H9 (cell line): ENCODE results near the gene AP1AR. TPM values are rescaled to one million over a fixed set of nuclear protein-coding genes. Genes with fewer than 3 reads are reported as not detected.

Experiments used
- DNase-seq: peaks from one replicate; pipeline ENCODE4 v3.0.0-alpha.2; 2017
- H2AFZ ChIP-seq: one replicate; pipeline ENCODE4 v1.6.1; 2013; ENCODE audit warnings: mild to moderate bottlenecking, low read length, control low read depth, moderate library complexity
- H2AK5ac ChIP-seq: 2 replicates; pipeline ENCODE4 v1.6.1; 2013; ENCODE audit warnings: low read length, control low read depth, mixed read lengths; ENCODE audit not compliant: insufficient read length
- H2BK120ac ChIP-seq: one replicate; pipeline ENCODE4 v1.6.1; 2013; ENCODE audit warnings: low read depth, mild to moderate bottlenecking, low read length, control low read depth, inconsistent platforms; ENCODE audit not compliant: poor library complexity, severe bottlenecking
- H2BK12ac ChIP-seq: 2 replicates; pipeline ENCODE4 v1.6.1; 2013; ENCODE audit warnings: low read length, control low read depth, mixed read lengths, low read depth; ENCODE audit not compliant: insufficient read length
- H2BK15ac ChIP-seq: 2 replicates; pipeline ENCODE4 v1.6.1; 2013; ENCODE audit warnings: low read depth, low read length, control low read depth
- H2BK20ac ChIP-seq: one replicate; pipeline ENCODE4 v1.6.1; 2013; ENCODE audit warnings: low read depth, mild to moderate bottlenecking, low read length, control low read depth, inconsistent platforms; ENCODE audit not compliant: poor library complexity, severe bottlenecking
- H2BK5ac ChIP-seq: 2 replicates; pipeline ENCODE4 v1.6.1; 2013; ENCODE audit warnings: low read length, control low read depth, mixed read lengths; ENCODE audit not compliant: insufficient read length
- H3K14ac ChIP-seq: 2 replicates; pipeline ENCODE4 v1.6.1; 2013; ENCODE audit warnings: low read length, control low read depth; ENCODE audit not compliant: insufficient read depth
- H3K18ac ChIP-seq: 2 replicates; pipeline ENCODE4 v1.6.1; 2013; ENCODE audit warnings: low read depth, mild to moderate bottlenecking, mixed read lengths, low read length, control low read depth; ENCODE audit not compliant: insufficient read length
- H3K23ac ChIP-seq: 2 replicates; pipeline ENCODE4 v1.6.1; 2013; ENCODE audit warnings: low read length, control low read depth, mixed read lengths, low read depth; ENCODE audit not compliant: insufficient read length
- H3K23me2 ChIP-seq: 2 replicates; pipeline ENCODE4 v1.6.1; 2013; ENCODE audit warnings: low read depth, mild to moderate bottlenecking, mixed read lengths, low read length, control low read depth; ENCODE audit not compliant: insufficient read length, poor library complexity, severe bottlenecking
- H3K27ac ChIP-seq: 2 replicates; pipeline ENCODE4 v1.5.1; 2013; ENCODE audit warnings: low read length, control low read depth, mixed read lengths, low read depth; ENCODE audit not compliant: insufficient read length
- H3K27me3 ChIP-seq: 2 replicates; pipeline ENCODE4 v1.6.1; 2013; ENCODE audit warnings: low read length, control low read depth, inconsistent platforms; ENCODE audit not compliant: insufficient read depth
- H3K4ac ChIP-seq: 2 replicates; pipeline ENCODE4 v1.6.1; 2013; ENCODE audit warnings: low read depth, mild to moderate bottlenecking, control low read depth, inconsistent platforms, low read length, moderate library complexity
- H3K4me1 ChIP-seq: 2 replicates; pipeline ENCODE4 v1.6.1; 2013; ENCODE audit warnings: low read length, control low read depth, inconsistent platforms; ENCODE audit not compliant: insufficient read depth
- H3K4me2 ChIP-seq: 2 replicates; pipeline ENCODE4 v1.6.1; 2013; ENCODE audit warnings: low read length, control low read depth, mixed read lengths; ENCODE audit not compliant: insufficient read length, insufficient read depth
- H3K56ac ChIP-seq: 2 replicates; pipeline ENCODE4 v1.6.1; 2013; ENCODE audit warnings: low read depth, mild to moderate bottlenecking, mixed read lengths, low read length, control low read depth; ENCODE audit not compliant: insufficient read length
- H3K79me1 ChIP-seq: 2 replicates; pipeline ENCODE4 v1.6.1; 2013; ENCODE audit warnings: low read depth, mild to moderate bottlenecking, moderate library complexity, low read length, control low read depth, inconsistent platforms; ENCODE audit not compliant: insufficient read depth, poor library complexity, severe bottlenecking
- H3K79me2 ChIP-seq: 2 replicates; pipeline ENCODE4 v1.6.1; 2013; ENCODE audit warnings: low read length, control low read depth, inconsistent platforms; ENCODE audit not compliant: insufficient read depth
- H3K9ac ChIP-seq: 2 replicates; pipeline ENCODE4 v1.6.1; 2013; ENCODE audit warnings: low read length, control low read depth, mixed read lengths; ENCODE audit not compliant: insufficient read length; ENCODE audit errors: extremely low read depth
- H3K9me3 ChIP-seq: one replicate; pipeline ENCODE4 v1.6.1; 2013; ENCODE audit warnings: low read depth, low read length, inconsistent platforms; ENCODE audit not compliant: control insufficient read depth
- H3T11ph ChIP-seq: one replicate; pipeline ENCODE4 v1.6.1; 2013; ENCODE audit warnings: mild to moderate bottlenecking, low read length, control low read depth, inconsistent platforms
- H4K20me1 ChIP-seq: one replicate; pipeline ENCODE4 v1.6.1; 2013; ENCODE audit not compliant: control insufficient read depth, insufficient read length, insufficient read depth
- H4K5ac ChIP-seq: 2 replicates; pipeline ENCODE4 v1.6.1; 2013; ENCODE audit warnings: low read depth, mild to moderate bottlenecking, mixed read lengths, low read length, control low read depth; ENCODE audit not compliant: insufficient read length
- H4K8ac ChIP-seq: replicated peaks from 2 replicates; pipeline ENCODE4 v1.6.1; 2013; ENCODE audit warnings: low read length, control low read depth, mixed read lengths, low read depth; ENCODE audit not compliant: insufficient read length
- H4K91ac ChIP-seq: 2 replicates; pipeline ENCODE4 v1.6.1; 2013; ENCODE audit warnings: low read depth, mild to moderate bottlenecking, moderate library complexity, mixed read lengths, low read length, control low read depth; ENCODE audit not compliant: insufficient read length
- H3K27ac Mint-ChIP-seq, 3 experiments: 2 replicates in 2 of 3; 3 replicates in 1 of 3; pipeline ENCODE4 v1.8.0; 2020 to 2021; ENCODE audit warnings: mixed read lengths in 3 of 3, mild to moderate bottlenecking in 1 of 3, moderate library complexity in 1 of 3
- H3K27me3 Mint-ChIP-seq: 2 replicates; pipeline ENCODE4 v1.8.0; 2021; ENCODE audit warnings: low read depth, mild to moderate bottlenecking, moderate library complexity, mixed read lengths
- H3K36me3 Mint-ChIP-seq, 3 experiments: 2 replicates in 2 of 3; 3 replicates in 1 of 3; pipeline ENCODE4 v1.8.0; 2020 to 2021; ENCODE audit warnings: low read depth in 3 of 3, mixed read lengths in 3 of 3; ENCODE audit not compliant: insufficient read depth in 1 of 3
- H3K4me1 Mint-ChIP-seq, 2 experiments: 2 replicates each; pipeline ENCODE4 v1.8.0; 2020; ENCODE audit warnings: mixed read lengths in 2 of 2
- H3K4me3 Mint-ChIP-seq, 2 experiments: 2 replicates in 1 of 2; 3 replicates in 1 of 2; pipeline ENCODE4 v1.8.0; 2020 to 2021; ENCODE audit warnings: mild to moderate bottlenecking in 2 of 2, mixed read lengths in 2 of 2, moderate library complexity in 1 of 2
- H3K9me3 Mint-ChIP-seq, 2 experiments: 2 replicates in 1 of 2; 3 replicates in 1 of 2; pipeline ENCODE4 v1.8.0; 2020; ENCODE audit warnings: mild to moderate bottlenecking in 2 of 2, mixed read lengths in 2 of 2, moderate library complexity in 1 of 2
- CTCF ChIP-seq: fragments of 200-600 bp; sonication (generic); conservative IDR thresholded peaks from 3 replicates; pipeline ENCODE4 v1.8.0; 2021; ENCODE audit warnings: antibody characterized with exemption, mild to moderate bottlenecking
- WGBS: extraction: QIAGEN DNeasy Blood & Tissue Kit; methylation state at CpG from one replicate; pipeline ENCODE4 v1.1.7; 2013; ENCODE audit warnings: missing lambda C conversion rate, low lambda C conversion rate, mixed read lengths; ENCODE audit not compliant: insufficient read length; ENCODE audit errors: extremely low coverage; 5-methylcytosine and 5-hydroxymethylcytosine counted together
- total RNA-seq: library from RNA; stranded (reverse); gene quantifications from 2 replicates; pipeline ENCODE4 v1.2.1, GENCODE V29; 2021

Gene AP1AR
- total RNA-seq, 1 experiment from 2014 or later: 24.2 TPM

- Histone ChIP-seq H2BK20ac (no peak overlapping the region), H3K14ac (no peak overlapping the region), H3K9me3 (no peaks in the 10 kb centered on the region), H3K27me3 (no peaks in the 10 kb centered on the region), H2AK5ac (no peak overlapping the region), H2BK5ac (no peak overlapping the region), H3K9ac (no peak overlapping the region), H3K27ac (no peak overlapping the region), H3K79me1 (no peaks in the 10 kb centered on the region), H3K23ac (no peak overlapping the region), H3K79me2 (no peaks in the 10 kb centered on the region), H3K4me2 (no peak overlapping the region), H4K8ac (no peak overlapping the region), H2BK12ac (no peak overlapping the region), H4K5ac (no peak overlapping the region), H3K56ac (no peak overlapping the region), H2AFZ (no peak overlapping the region), H4K91ac (no peak overlapping the region), H3K4me1 (peaks cover 4% of the 10 kb centered on the region; the same call in 1 of the 2 replicates), H3T11ph (no peak overlapping the region), H2BK15ac (no peak overlapping the region), H3K23me2 (no peaks in the 10 kb centered on the region), H2BK120ac (no peak overlapping the region), H3K18ac (no peak overlapping the region), H3K4ac (no peak overlapping the region), H4K20me1 (no peaks in the 10 kb centered on the region)
- Mint-ChIP-seq H3K4me1 (peaks cover 8% of the 10 kb centered on the region in 2 experiments), H3K27me3 (no peaks in the 10 kb centered on the region), H3K4me3 (no peak overlapping the region), H3K9me3 (no peaks in the 10 kb centered on the region), H3K36me3 (no peaks in the 10 kb centered on the region), H3K27ac (no peak overlapping the region)
- no peak for TF ChIP-seq CTCF
- WGBS: no CpG with 5 or more reads among the region's 1 CpG
- DNase-seq: no peak
Measured at GRCh38 chr4:112203593-112203992, 28.0 kb upstream of the AP1AR start.
